Left kidney (tissue), 8 donors: ENCODE results near the gene CCHCR1. TPM values are rescaled to one million over a fixed set of nuclear protein-coding genes. Genes with fewer than 3 reads are reported as not detected.
"Not testable (repeated sequence)": the region's sequence is repeated elsewhere in the genome, so short reads cannot be mapped to it uniquely, and the experiment has no call there.

ENCODE experiments used
- DNase-seq: peaks from one replicate; pipeline ENCODE4 v3.0.0-alpha.2; 2013
- long read RNA-seq, 8 donors: transcript quantifications; one replicate each; lab custom pipeline, GENCODE V29; 2026
- polyA plus RNA-seq: library from polyadenylated mRNA; unstranded; fragments of 120-200 nt; gene quantifications from one replicate; pipeline ENCODE4 v1.2.1, GENCODE V29; 2013; ENCODE audit not compliant: insufficient read length

CCHCR1 gene, protein sequence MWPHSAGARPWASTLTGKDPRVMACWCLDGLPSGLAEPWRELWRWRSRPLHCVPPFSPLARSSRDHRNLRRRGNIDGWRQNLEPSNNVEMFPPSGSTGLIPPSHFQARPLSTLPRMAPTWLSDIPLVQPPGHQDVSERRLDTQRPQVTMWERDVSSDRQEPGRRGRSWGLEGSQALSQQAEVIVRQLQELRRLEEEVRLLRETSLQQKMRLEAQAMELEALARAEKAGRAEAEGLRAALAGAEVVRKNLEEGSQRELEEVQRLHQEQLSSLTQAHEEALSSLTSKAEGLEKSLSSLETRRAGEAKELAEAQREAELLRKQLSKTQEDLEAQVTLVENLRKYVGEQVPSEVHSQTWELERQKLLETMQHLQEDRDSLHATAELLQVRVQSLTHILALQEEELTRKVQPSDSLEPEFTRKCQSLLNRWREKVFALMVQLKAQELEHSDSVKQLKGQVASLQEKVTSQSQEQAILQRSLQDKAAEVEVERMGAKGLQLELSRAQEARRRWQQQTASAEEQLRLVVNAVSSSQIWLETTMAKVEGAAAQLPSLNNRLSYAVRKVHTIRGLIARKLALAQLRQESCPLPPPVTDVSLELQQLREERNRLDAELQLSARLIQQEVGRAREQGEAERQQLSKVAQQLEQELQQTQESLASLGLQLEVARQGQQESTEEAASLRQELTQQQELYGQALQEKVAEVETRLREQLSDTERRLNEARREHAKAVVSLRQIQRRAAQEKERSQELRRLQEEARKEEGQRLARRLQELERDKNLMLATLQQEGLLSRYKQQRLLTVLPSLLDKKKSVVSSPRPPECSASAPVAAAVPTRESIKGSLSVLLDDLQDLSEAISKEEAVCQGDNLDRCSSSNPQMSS
- 37.2 TPM for polyA plus RNA-seq
- long read RNA-seq, donor 1, partial matches to known transcripts = 0 of 14 reads
- long read RNA-seq, donor 1, other reads (novel, unspliced or antisense) = 12 of 14 reads
- long read RNA-seq, donor 2, partial matches to known transcripts = 0 of 1 reads
- long read RNA-seq, donor 2, other reads (novel, unspliced or antisense) = 0 of 1 reads
- long read RNA-seq, donor 3, partial matches to known transcripts = 0 of 2 reads
- long read RNA-seq, donor 3, other reads (novel, unspliced or antisense) = 0 of 2 reads
- long read RNA-seq, donor 4 = 0 reads
- long read RNA-seq, donor 5, partial matches to known transcripts = 0 of 4 reads
- long read RNA-seq, donor 5, other reads (novel, unspliced or antisense) = 0 of 4 reads
- long read RNA-seq, donor 6, partial matches to known transcripts = 5 of 16 reads
- long read RNA-seq, donor 6, other reads (novel, unspliced or antisense) = 11 of 16 reads
- long read RNA-seq, donor 7, partial matches to known transcripts = 0 of 20 reads
- long read RNA-seq, donor 7, other reads (novel, unspliced or antisense) = 18 of 20 reads
- long read RNA-seq, donor 8 = 0 reads

DNA sequence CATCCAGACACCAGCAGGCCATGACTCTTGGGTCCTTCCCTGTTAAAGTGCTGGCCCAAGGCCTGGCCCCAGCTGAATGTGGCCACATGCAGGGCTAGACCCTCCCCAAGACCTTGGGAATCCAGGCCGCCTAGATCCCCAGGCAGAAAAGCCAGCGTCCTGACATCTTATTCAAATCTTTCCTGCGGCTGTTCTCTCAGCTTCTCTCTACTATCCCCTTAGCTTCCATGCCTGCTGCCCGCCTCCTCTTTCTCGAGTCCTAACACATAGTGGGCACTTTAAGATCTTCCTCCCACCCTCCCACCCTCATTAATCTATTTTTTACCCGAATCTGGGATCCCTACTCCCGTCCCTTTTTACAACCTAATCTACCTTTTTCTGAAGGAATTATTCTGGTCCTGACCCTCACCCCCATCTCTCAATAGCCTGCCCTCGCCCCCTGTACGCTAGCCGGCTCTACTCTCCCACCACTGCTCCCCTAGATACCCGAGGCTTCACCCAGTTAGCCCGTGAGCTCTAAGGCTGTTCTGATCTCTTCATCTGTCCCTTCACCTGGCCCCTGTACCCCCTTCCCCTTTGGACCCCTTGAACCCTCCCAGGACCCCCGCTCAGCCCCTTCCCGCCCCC lies at the start of gene CCHCR1:
TSS of gene CCHCR1 (minus strand) at position 290 of the 627 bp plus-strand sequence. CDS start at position 88, 202 bp downstream.
- DNase-seq = no peak

DNA sequence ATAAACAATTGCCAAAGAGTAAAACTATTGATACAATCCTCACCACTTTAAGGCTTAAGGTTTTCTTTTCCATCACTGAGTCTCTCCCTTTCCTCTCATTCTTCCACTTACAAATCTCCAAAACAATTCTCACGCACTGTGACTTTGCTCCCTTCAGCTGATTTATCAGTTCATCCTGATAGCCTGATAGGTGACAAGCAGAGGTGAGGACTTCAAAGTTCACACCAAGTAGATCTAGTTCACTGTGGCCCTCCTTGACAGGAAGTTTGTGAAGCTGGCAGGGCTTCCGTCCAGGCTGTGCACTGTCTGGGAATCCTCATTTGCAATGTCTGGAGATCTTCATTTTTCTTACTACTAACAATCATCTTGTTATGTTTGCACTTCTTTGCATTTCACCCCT lies 48.0 kb upstream of the CCHCR1 start:
- DNase-seq = no peak

DNA sequence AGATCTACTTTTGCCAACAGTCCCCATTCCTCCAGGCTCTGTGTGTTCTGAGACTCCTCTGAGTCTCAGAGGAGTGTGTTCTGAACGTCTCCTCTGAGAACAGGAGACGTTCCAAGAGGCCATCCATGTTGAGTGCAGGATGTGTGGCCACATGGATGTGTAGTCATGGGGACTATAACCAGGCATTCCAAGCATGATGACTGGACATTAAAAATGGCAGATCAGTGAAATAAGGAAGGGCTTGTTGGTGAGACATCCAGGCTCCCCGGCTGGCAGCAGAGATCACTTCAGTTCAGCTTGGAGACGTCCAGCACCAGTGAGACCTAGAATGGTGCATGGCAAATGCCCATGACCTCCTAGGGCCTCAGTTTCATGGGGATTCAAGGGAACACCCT lies 47.1 kb upstream of the CCHCR1 start:
- DNase-seq = no peak

DNA sequence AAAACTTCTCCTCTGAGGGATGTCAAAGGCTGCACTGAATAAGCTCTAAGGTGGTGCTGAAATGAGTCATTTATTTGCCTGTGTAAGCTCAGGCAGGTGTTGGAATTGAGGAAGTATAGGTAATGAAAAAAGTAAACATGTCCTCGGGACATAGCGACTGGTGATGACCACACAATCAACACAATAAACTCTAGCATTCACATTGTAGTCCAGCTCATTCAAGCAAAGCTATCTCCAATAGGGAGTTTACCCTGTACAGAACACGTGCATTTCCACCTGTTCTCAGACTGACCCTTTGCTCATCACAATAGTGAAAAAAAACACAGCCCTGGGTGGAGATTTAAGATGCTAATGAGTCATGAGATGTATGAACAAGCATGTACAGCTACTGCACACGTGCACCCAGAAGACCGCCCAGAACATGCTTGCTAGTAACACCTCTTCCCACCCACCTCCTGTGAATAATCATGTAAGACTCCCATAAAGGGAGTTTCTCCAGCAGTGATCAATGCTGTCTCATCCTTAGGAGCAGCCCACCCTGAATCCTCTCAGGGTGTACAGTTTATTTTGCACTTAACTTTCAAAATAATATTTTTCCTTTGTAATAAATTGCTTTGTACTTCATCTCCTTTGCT lies 45.9 kb upstream of the CCHCR1 start:
- no peak for DNase-seq

DNA sequence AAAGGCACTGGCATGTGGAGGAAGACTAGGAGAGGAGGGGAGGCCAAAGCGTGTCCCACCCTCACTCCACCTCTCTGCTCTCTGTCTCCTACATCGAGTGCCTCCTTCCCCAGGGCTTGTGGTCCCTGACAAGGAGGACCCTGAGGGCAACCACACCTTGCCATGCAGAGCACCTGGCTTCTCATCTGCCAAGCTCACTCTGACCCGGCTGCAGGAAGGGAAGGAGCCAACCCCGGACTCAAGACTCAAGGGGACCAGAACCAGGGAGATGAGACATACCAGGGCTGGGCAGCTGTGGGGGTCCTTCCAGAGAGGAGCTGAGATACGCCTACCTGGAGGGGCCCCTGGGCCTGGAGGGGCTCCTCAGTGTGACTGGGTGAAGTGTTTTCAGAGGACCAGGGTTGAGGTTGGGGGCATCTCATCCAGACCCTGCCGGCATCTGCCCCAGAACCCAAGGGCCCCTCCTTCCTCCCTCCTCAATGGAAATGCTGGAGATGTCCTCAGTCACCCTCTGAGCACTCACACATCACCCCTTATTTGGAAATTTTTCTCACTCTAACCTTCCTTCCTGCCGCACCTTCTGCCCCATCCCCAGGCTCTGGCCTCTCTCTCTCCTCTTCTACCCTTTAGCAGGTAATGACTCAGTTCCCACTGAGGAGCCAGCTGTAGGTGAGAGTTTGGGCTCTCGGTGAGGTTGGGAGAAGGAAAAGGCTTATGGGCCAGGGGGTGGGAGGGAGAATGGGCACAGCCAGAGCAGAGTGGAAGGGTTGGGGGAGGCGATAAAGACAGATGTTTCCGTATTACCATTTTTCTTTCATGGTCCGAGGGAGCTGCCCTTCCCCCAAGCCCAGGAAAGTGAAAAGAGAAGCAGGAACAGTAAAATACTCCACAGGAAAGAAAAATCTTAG lies 44.9 kb upstream of the CCHCR1 start:
- DNase-seq = no peak

DNA sequence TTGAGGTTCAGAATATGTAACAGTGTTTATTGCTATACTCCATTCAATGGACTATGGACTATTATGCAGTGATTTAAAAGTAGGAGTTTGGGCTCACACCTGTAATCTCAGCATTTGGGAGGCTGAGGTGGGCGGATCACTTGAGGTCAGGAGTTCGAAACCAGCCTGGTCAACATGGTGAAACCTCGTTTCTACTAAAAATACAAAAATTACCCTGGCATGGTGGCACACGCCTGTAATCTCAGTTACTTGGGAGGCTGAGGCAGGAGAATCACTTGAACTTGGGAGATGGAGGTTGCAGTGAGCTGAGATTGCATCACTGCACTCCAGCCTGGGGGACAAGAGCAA lies 41.5 kb upstream of the CCHCR1 start:
- not testable (repeated sequence) for DNase-seq

DNA sequence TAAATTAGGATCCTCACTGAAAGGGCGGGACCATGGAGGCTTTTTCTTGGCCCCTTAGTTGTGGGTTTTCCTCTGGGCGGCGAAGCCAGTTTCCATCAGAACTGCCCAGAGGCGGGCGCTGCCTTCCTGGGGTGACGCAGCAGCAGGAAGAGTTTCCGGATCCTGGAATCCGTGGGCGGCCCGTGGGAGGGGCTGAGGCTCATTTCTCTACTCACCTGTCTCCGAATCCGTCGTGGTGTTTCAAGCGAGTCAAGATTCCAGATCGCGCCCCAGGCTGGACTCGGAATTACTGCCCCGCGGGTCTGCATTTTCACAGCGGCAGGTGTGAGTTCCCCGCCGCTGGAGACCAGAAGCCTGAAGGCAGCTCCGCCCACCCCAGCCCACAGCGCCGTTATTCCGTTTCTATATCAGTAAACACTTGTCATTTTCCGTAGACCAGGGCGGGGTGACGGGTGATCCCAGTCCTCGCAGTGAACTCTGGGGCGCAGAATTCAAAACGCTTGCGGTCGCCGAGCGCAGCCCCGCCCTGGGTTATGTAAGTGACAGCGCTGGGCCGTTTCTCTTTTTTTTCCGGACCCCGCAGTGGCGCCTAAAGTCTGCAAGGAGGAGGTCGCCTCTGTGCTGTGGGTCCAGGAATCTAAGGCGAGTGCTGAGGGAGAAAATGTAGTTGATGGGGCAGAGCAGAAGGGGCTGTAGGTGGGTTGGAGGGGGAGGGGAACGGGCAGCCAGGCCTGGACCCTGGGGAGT lies 40.1 kb upstream of the CCHCR1 start:
- peak; percentile 78 for DNase-seq

DNA sequence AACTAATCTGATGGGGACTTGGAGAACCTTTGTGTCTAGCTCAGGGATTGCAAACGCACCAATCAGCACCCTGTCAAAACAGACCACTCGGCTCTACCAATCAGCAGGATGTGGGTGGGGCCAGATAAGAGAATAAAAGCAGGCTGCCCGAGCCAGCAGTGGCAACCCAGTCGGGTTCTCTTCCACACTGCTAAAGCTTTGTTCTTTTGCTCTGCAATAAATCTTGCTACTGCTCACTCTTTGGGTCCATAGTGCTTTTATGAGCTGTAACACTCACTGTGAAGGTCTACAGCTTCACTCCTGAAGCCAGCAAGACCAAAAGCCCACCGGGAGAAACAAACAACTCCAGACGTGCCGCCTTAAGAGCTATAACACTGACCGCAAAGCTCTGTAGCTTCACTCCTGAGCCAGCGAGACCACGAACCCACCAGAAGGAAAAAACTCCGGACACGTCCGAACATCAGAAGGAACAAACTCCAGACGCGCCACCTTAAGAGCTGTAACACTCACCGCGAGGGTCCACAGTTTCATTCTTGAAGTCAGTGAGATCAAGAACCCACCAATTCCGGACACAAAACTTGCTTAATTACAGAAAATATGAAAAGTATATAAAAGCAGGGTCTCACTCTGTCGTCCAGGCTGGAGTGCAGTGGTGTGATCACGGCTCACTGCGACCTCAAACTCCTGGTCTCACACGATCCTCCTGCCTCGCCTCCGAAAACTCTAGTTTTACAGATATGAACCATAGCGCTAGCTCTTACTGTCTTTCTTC lies 38.8 kb upstream of the CCHCR1 start:
- DNase-seq = not testable (repeated sequence)

DNA sequence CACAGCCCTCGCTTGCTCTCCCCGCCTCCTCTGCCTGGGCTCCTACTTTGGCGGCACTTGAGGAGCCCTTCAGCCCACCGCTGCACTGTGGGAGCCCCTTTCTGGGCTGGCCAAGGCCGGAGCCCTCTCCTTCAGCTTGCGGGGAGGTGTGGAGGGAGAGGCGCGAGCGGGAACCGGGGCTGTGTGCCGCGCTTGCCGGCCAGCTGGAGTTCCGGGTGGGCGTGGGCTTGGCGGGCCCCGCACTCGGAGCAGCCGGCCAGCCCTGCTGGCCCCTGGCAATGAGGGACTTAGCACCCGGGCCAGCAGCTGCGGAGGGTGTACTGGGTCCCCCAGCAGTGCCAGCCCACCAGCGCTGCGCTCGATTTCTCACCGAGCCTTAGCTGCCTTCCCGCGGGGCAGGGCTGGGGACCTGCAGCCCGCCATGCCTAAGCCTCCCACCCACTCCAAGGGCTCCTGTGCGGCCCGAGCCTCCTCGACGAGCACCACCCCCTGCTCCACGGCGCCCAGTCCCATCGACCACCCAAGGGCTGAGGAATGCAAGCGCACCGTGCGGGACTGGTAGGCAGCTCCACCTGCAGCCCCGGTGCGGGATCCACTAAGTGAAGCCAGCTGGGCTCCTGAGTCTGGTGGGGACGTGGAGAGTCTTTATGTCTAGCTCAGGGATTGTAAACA lies 37.8 kb upstream of the CCHCR1 start:
- not testable (repeated sequence) for DNase-seq

DNA sequence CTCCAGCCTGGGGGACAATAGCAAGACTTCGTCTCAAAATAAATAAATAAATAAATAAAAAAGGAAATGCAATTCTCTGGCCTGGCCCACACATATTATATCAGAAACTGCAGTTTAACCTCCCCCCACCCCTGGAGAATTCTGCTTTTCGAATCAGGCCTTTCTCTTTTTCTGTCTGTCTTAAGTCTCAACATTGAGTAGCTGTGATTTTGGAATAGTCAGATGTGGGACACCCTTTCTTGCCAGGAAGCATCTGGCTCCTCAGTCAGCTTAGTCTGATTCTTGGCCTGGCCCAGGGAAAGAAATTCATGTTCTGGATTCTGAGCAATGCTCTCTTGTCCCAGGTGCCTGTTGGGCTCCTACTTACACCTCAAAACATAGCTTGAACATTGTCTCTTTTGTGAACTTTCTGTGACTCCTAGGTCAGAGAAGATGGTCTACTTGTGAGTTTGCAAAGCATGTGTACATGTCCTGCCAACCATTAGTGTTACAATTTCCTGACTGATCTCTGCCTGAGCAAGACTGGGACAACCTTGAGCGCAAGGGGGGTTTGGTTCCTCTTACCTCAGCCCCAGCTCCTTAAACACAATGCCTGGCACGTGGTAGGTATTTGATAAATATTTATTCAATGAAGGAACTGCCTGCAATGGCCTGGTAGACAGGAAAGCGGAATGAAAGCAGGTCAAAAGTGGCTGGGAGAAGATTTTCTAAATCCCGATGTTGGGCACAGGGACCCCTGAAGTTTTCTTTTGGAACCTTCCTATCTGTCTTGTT lies 36.6 kb upstream of the CCHCR1 start:
- no peak for DNase-seq

DNA sequence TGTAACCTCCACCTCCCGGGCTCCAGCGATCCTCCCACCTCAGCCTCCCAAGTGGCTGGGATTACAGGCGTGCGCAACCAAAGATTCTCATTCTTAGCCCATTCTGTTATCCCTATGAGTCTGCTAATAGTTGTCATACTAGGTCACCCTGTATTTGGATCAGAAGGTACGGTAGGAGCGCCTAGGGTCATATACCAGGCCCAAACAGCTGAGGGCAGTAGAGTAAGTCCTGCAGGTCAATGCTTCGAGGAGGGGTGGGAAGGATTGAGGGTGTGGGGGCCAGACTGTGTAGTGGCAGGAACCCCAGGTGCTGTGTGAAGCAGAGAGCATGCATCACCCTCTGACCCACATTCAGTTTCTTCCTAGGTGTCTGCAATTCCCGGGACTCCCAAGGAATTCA lies 35.6 kb upstream of the CCHCR1 start:
- DNase-seq = no peak

DNA sequence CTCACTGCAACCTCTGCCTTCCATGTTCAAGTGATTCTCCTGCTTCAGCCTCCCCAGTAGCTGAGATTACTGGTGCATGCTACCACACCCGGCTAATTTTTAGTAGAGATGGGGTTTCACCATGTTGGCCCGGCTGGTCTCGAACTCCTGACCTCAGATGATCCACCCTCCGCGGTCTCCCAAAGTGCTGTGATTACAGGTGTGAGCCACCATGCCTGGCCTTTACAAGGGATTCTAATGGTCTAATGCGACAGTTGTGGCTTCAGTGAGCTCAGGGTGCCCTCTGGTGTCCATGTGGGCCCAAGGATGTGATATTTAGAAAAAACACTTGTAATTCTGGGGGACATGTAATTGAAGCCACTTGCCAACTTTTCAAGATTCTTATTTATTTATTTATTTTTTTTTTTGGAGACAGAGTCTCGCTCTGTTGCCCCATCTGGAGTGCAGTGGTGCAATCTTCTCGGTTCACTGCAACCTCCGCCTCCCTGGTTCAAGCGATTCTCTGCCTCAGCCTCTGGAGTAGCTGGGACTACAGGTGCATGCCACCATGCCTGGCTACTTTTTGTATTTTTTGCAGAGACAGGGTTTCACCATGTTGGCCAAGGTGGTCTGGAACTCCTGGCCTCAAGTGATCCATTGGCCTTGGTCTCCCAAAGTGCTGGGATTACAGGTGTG lies 35.0 kb upstream of the CCHCR1 start:
- DNase-seq = peak; percentile 66

DNA sequence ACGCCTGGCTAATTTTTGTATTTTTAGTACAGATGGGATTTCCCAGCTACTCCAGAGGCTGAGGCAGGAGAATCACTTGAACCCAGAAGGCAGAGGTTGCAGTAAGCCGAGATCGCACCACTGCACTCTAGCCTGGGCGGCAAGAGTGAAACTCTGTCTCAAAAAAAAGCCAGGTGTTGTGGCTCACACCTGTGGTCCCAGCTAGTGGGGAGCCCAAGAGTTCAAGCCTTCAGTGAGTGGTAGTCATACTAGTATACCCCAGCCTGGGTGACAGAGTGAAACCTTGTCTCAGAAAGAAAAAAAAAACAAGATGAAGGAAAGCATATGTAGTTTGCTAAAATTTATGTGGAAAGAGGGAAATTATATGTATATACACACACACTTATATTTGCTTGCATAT lies 32.9 kb upstream of the CCHCR1 start:
- no peak for DNase-seq

DNA sequence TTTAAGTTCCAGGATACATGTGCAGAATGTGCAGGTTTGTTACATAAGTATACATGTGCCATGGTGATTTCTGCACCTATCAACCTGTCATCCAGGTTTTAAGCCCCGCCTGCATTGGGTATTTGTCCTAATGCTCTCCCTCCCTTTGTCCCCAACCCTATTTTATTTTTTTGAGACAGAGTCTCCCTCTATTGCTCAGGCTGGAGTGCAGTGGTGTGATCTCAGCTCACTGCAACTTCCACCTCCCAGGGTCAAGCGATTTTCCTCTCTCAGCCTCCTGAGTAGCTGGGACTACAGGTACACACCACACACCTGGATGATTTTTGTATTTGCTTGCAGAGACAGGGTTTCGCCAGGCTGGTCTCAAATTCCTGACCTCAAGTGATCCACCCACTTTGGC lies 31.6 kb upstream of the CCHCR1 start:
- DNase-seq = not testable (repeated sequence)

DNA sequence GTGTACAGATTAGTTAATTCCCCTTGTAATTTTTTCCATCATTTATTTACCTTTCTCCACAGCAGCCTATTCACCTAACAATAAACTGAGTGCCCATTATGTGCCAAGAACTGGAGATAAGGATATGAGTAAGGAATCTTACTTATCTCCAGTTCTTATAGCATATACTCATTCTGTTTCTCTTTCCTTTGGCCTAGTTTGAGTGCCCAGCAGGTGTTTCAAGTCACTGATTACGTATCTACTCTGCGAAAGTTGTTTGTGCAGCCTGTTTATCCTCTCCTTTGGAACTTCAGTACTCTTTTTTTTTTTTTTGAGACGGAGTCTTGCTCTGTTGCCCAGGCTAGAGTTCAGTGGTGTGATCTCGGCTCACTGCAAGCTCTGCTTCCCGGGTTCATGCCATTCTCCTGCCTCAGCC lies 30.2 kb upstream of the CCHCR1 start:
- DNase-seq = no peak

DNA sequence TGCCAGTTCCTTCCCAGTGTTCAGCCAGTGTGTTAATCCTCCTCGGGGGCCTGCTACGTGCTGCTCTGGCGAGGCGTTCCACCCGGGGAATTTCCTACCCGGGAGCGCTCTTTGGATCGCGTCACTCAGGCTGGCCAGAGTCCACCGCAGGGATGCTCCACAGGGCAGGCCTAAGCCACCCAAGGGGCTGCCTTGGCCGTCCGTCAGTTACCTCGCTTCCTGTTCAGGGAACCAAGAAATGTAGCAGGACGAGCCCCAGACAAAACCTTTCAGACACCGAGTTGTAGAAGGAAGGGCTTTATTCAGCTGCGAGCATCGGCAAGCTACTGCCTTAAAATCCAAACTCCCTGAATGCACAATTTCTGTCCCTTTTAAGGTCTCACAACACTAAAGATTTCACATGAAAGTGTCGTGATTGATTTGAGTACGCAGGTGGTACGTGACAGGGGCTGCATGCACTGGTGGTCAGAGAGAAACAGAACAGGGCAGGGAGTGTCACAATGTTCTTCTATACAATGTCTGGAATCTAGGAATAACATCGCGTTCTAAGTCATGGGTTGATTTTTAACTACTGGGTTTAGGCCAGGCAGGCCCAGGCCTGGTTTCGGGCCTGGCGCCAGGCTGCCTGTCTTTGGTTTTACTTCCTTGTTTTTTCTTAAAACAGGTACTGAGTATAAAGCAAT lies 28.6 kb upstream of the CCHCR1 start:
- DNase-seq = no peak
